Spleen (tissue), 7 donors: ENCODE data around the gene DECR2.

Experiments used
- CTCF ChIP-seq, 11 experiments: fragments of 200-600 bp in 7 of 11; fragments of 450-650 bp in 4 of 11; sonication (generic) in 4 of 11; IDR thresholded peaks in 8 of 11; conservative IDR thresholded peaks in 3 of 11; 1 replicate in 7 of 11; 2 replicates in 4 of 11; pipeline versions ENCODE4 v1.4.0 to v1.8.0; 2016 to 2021; ENCODE audit warnings: antibody characterized with exemption in 11 of 11, inconsistent platforms in 4 of 11, mild to moderate bottlenecking in 1 of 11
- POLR2A ChIP-seq, 3 donors: fragments of 450-650 bp; IDR thresholded peaks; one replicate each; pipeline ENCODE4 v1.5.1; 2017; ENCODE audit warnings: antibody characterized with exemption in 3 of 3, mild to moderate bottlenecking in 1 of 3
- POLR2AphosphoS5 ChIP-seq, 3 donors: sonication (generic); formaldehyde crosslinking; IDR thresholded peaks; one replicate each; pipeline ENCODE4 v1.5.1; 2017; ENCODE audit warnings: antibody characterized with exemption in 3 of 3
- donor health status: DM: no; HTN: no; CAD: no; lungs with moderate emphysema.
- donor health status: DM: no; HTN: no; CAD: no.
- donor health status: DM: no; HTN: no; CAD: no.

GRCh38 chr16:373020-373598 lies 28.6 kb upstream of the DECR2 start:
- TF ChIP-seq CTCF (IDR thresholded peaks at IDR 0.05 in 8 of 11, conservative IDR thresholded peaks at IDR 0.05 in 3 of 11), result no peak
- TF ChIP-seq POLR2AphosphoS5 (IDR thresholded peaks at IDR 0.05), result no peak
- TF ChIP-seq POLR2A (IDR thresholded peaks at IDR 0.05), result no peak
